Left ventricle myocardium inferior (tissue), 1 donor: ENCODE measurements around the gene USP36. TPM values are rescaled to one million over a fixed set of nuclear protein-coding genes. Genes with fewer than 3 reads are reported as not detected.

Experiments
- DNase-seq: peaks from one replicate; pipeline ENCODE4 v3.0.0-alpha.2; 2020
- H3K27ac ChIP-seq: fragments of 200-600 bp; replicated peaks from 2 replicates; pipeline ENCODE4 v1.8.0; 2021
- H3K27me3 ChIP-seq: fragments of 200-600 bp; 2 replicates; pipeline ENCODE4 v1.8.0; 2021; ENCODE audit warnings: low read depth
- H3K36me3 ChIP-seq: fragments of 200-600 bp; 2 replicates; pipeline ENCODE4 v1.8.0; 2021
- H3K4me1 ChIP-seq: fragments of 200-600 bp; 2 replicates; pipeline ENCODE4 v1.8.0; 2021
- H3K4me3 ChIP-seq: fragments of 200-600 bp; 2 replicates; pipeline ENCODE4 v1.8.0; 2021; ENCODE audit warnings: mild to moderate bottlenecking, moderate library complexity
- H3K9me3 ChIP-seq: fragments of 200-600 bp; replicated peaks from 2 replicates; pipeline ENCODE4 v1.8.0; 2021
- CTCF ChIP-seq: fragments of 200-600 bp; IDR thresholded peaks from 2 replicates; pipeline ENCODE4 v1.8.0; 2021; ENCODE audit warnings: antibody characterized with exemption, mild to moderate bottlenecking, borderline replicate concordance
- intact Hi-C: fragments of 100-400 bp; cut with micrococcal nuclease; formaldehyde crosslinking; loops from one replicate; pipeline ENCODE4 v1.11.0; 2022
- total RNA-seq: library from RNA; stranded (reverse); fragmentation: NEBNext Ultra II Directional; extraction: Animal tissue kit (Norgen Biotek cat#: 25700); gene quantifications from one replicate; pipeline ENCODE4 v1.2.1, GENCODE V29; 2021
- donor health status: DM: no; HTN: yes; CAD: no; lungs with severe emphysema.

Gene USP36
- total RNA-seq, 1 donor from 2014 or later = 19.4 TPM

- TF ChIP-seq CTCF = no peak
- no peak for DNase-seq
- Histone ChIP-seq H3K9me3 (no peaks in the 10 kb centered on the region), H3K4me1 (peaks cover 6% of the 10 kb centered on the region), H3K4me3 (no peak overlapping the region), H3K36me3 (peaks cover 58% of the 10 kb centered on the region), H3K27ac (no peak overlapping the region), H3K27me3 (no peaks in the 10 kb centered on the region)
- intact Hi-C loops = no loop called here
These were observed 16.7 kb upstream of the USP36 start for GRCh38 chr17:78857266-78857665.

- no peaks in the 10 kb centered on the region for H3K27me3 ChIP-seq
- H3K4me3 ChIP-seq = no peak overlapping the region
- H3K9me3 ChIP-seq = no peaks in the 10 kb centered on the region
- intact Hi-C loops = no loop called here
- peaks cover 57% of the 10 kb centered on the region for H3K36me3 ChIP-seq
- DNase-seq = no peak
- no peaks in the 10 kb centered on the region for H3K4me1 ChIP-seq
- no peak overlapping the region for H3K27ac ChIP-seq
- no peak for TF ChIP-seq CTCF
These were observed 15.0 kb upstream of the USP36 start for GRCh38 chr17:78855561-78856165.

- intact Hi-C loops = no loop called here
- no peak for TF ChIP-seq CTCF
- H3K9me3 ChIP-seq = no peaks in the 10 kb centered on the region
- H3K27ac ChIP-seq = no peak overlapping the region
- H3K27me3 ChIP-seq = no peaks in the 10 kb centered on the region
- H3K4me3 ChIP-seq = no peak overlapping the region
- H3K4me1 ChIP-seq = no peaks in the 10 kb centered on the region
- peaks cover 52% of the 10 kb centered on the region for H3K36me3 ChIP-seq
- DNase-seq = no peak
These were observed 13.9 kb upstream of the USP36 start for GRCh38 chr17:78854508-78854907.

GRCh38 chr17:78853926-78854394 is 13.3 kb upstream of the USP36 start:
- intact Hi-C loops = no loop called here
- Histone ChIP-seq H3K4me1 (no peaks in the 10 kb centered on the region), H3K36me3 (peaks cover 52% of the 10 kb centered on the region), H3K9me3 (no peaks in the 10 kb centered on the region), H3K4me3 (no peak overlapping the region), H3K27me3 (no peaks in the 10 kb centered on the region), H3K27ac (no peak overlapping the region)
- DNase-seq = no peak
- no peak for TF ChIP-seq CTCF

GRCh38 chr17:78852709-78853121 is 12.1 kb upstream of the USP36 start:
- H3K27me3 ChIP-seq = no peaks in the 10 kb centered on the region
- intact Hi-C loops = no loop called here
- H3K27ac ChIP-seq = no peak overlapping the region
- DNase-seq = no peak
- TF ChIP-seq CTCF = peak; percentile 13
- no peak overlapping the region for H3K4me3 ChIP-seq
- H3K9me3 ChIP-seq = no peaks in the 10 kb centered on the region
- H3K36me3 ChIP-seq = peaks cover 50% of the 10 kb centered on the region
- no peaks in the 10 kb centered on the region for H3K4me1 ChIP-seq
